IPS-20b (cell line): ENCODE results near the gene PTPMT1.
"Not testable (repeated sequence)": the region's sequence is repeated elsewhere in the genome, so short reads cannot be mapped to it uniquely, and the experiment has no call there.

Experiments
- H3K27ac ChIP-seq: one replicate; pipeline ENCODE4 v1.5.1; 2013; ENCODE audit warnings: low read length
- H3K27me3 ChIP-seq: 2 replicates; pipeline ENCODE4 v1.6.1; 2013; ENCODE audit warnings: mild to moderate bottlenecking, low read length, inconsistent platforms; ENCODE audit not compliant: insufficient read depth
- H3K36me3 ChIP-seq: 2 replicates; pipeline ENCODE4 v1.6.1; 2013; ENCODE audit warnings: low read depth, mild to moderate bottlenecking, inconsistent platforms, low read length, moderate library complexity; ENCODE audit not compliant: insufficient read depth
- H3K4me1 ChIP-seq: 2 replicates; pipeline ENCODE4 v1.6.1; 2013; ENCODE audit warnings: mild to moderate bottlenecking, control low read depth, inconsistent platforms, low read length, moderate library complexity; ENCODE audit not compliant: insufficient read depth
- H3K4me3 ChIP-seq: 2 replicates; pipeline ENCODE4 v1.5.1; 2013; ENCODE audit warnings: mild to moderate bottlenecking, low read length, inconsistent platforms
- H3K9ac ChIP-seq: 2 replicates; pipeline ENCODE4 v1.6.1; 2013; ENCODE audit warnings: low read depth, mild to moderate bottlenecking, inconsistent platforms, low read length, moderate library complexity
- H3K9me3 ChIP-seq: 2 replicates; pipeline ENCODE4 v1.6.1; 2013; ENCODE audit warnings: mild to moderate bottlenecking, low read depth, low read length, inconsistent platforms; ENCODE audit not compliant: insufficient read depth

The PTPMT1 gene

GRCh38 chr11:47531666-47532065 is 33.7 kb upstream of the PTPMT1 start:
- H3K36me3 ChIP-seq = peaks cover 10% of the 10 kb centered on the region; the same call in 1 of the 2 replicates
- H3K27me3 ChIP-seq = no peaks in the 10 kb centered on the region
- peaks cover 2% of the 10 kb centered on the region for H3K4me1 ChIP-seq
- no peaks in the 10 kb centered on the region for H3K9me3 ChIP-seq
- H3K9ac ChIP-seq = no peak overlapping the region
- no peak overlapping the region for H3K4me3 ChIP-seq
- H3K27ac ChIP-seq = no peak overlapping the region

GRCh38 chr11:47532597-47533213 is 32.7 kb upstream of the PTPMT1 start:
- Histone ChIP-seq H3K27ac (no peak overlapping the region), H3K9me3 (no peaks in the 10 kb centered on the region), H3K27me3 (no peaks in the 10 kb centered on the region), H3K4me3 (no peak overlapping the region), H3K4me1 (peaks cover 2% of the 10 kb centered on the region), H3K36me3 (peaks cover 10% of the 10 kb centered on the region; the same call in 1 of the 2 replicates), H3K9ac (no peak overlapping the region; the same call in 1 of the 2 replicates)

GRCh38 chr11:47533690-47534151 is 31.7 kb upstream of the PTPMT1 start:
- H3K9ac ChIP-seq = no peak overlapping the region
- H3K9me3 ChIP-seq = no peaks in the 10 kb centered on the region
- H3K27me3 ChIP-seq = no peaks in the 10 kb centered on the region
- no peak overlapping the region for H3K27ac ChIP-seq
- peaks cover 2% of the 10 kb centered on the region for H3K4me1 ChIP-seq
- H3K36me3 ChIP-seq = peaks cover 10% of the 10 kb centered on the region; the same call in 1 of the 2 replicates
- H3K4me3 ChIP-seq = no peak overlapping the region

- peaks cover 13% of the 10 kb centered on the region; the same call in 1 of the 2 replicates for H3K36me3 ChIP-seq
- no peak overlapping the region for H3K9ac ChIP-seq
- no peak overlapping the region for H3K27ac ChIP-seq
- H3K4me1 ChIP-seq = peaks cover 9% of the 10 kb centered on the region
- H3K27me3 ChIP-seq = no peaks in the 10 kb centered on the region
- no peaks in the 10 kb centered on the region for H3K9me3 ChIP-seq
- H3K4me3 ChIP-seq = no peak overlapping the region
Measured at GRCh38 chr11:47534704-47535251, 30.6 kb upstream of the PTPMT1 start.

- Histone ChIP-seq H3K36me3 (peaks cover 12% of the 10 kb centered on the region; the same call in 1 of the 2 replicates), H3K27ac (no peak overlapping the region), H3K4me3 (no peak overlapping the region), H3K9me3 (no peaks in the 10 kb centered on the region), H3K4me1 (peaks cover 14% of the 10 kb centered on the region), H3K9ac (no peak overlapping the region), H3K27me3 (no peaks in the 10 kb centered on the region)
Measured at GRCh38 chr11:47536915-47537314, 28.5 kb upstream of the PTPMT1 start.

GRCh38 chr11:47538741-47539565 is 26.4 kb upstream of the PTPMT1 start:
- Histone ChIP-seq H3K4me3 (no peak overlapping the region), H3K9ac (0 out of 2 replicates have a peak overlapping the region, but pooled peaks have one; percentile 45), H3K9me3 (no peaks in the 10 kb centered on the region), H3K4me1 (peaks cover 12% of the 10 kb centered on the region), H3K27ac (no peak overlapping the region), H3K27me3 (no peaks in the 10 kb centered on the region), H3K36me3 (peaks cover 12% of the 10 kb centered on the region; the same call in 1 of the 2 replicates)

GRCh38 chr11:47539681-47540039 is 25.7 kb upstream of the PTPMT1 start:
- peaks cover 12% of the 10 kb centered on the region for H3K4me1 ChIP-seq
- no peak overlapping the region for H3K4me3 ChIP-seq
- 0 out of 2 replicates have a peak overlapping the region, but pooled peaks have one; percentile 45 for H3K9ac ChIP-seq
- no peaks in the 10 kb centered on the region for H3K9me3 ChIP-seq
- H3K36me3 ChIP-seq = peaks cover 12% of the 10 kb centered on the region; the same call in 1 of the 2 replicates
- no peaks in the 10 kb centered on the region for H3K27me3 ChIP-seq
- H3K27ac ChIP-seq = no peak overlapping the region

GRCh38 chr11:47541070-47541469 is 24.3 kb upstream of the PTPMT1 start:
- Histone ChIP-seq H3K36me3 (peaks cover 10% of the 10 kb centered on the region; the same call in 1 of the 2 replicates), H3K27me3 (no peaks in the 10 kb centered on the region), H3K27ac (no peak overlapping the region), H3K4me1 (peaks cover 12% of the 10 kb centered on the region), H3K9ac (no peak overlapping the region), H3K9me3 (no peaks in the 10 kb centered on the region), H3K4me3 (no peak overlapping the region)

GRCh38 chr11:47545298-47545697 is 20.1 kb upstream of the PTPMT1 start:
- H3K9me3 ChIP-seq = no peaks in the 10 kb centered on the region
- H3K4me1 ChIP-seq = 0 out of 2 replicates have a peak, but pooled peaks cover under 1% of the 10 kb centered on the region
- H3K27ac ChIP-seq = no peak overlapping the region
- no peaks in the 10 kb centered on the region for H3K27me3 ChIP-seq
- peaks cover 18% of the 10 kb centered on the region; the same call in 1 of the 2 replicates for H3K36me3 ChIP-seq
- H3K9ac ChIP-seq = no peak overlapping the region
- no peak overlapping the region for H3K4me3 ChIP-seq

GRCh38 chr11:47546274-47546673 is 19.1 kb upstream of the PTPMT1 start:
- H3K27me3 ChIP-seq, H3K27ac ChIP-seq, H3K9ac ChIP-seq, H3K4me3 ChIP-seq, H3K9me3 ChIP-seq, H3K4me1 ChIP-seq: not testable (repeated sequence)
- peaks cover 25% of the 10 kb centered on the region; the same call in 1 of the 2 replicates for H3K36me3 ChIP-seq

- Histone ChIP-seq H3K27ac (no peak overlapping the region), H3K4me3 (peak overlapping the region; percentile 84), H3K4me1 (peaks cover 13% of the 10 kb centered on the region), H3K36me3 (peaks cover 25% of the 10 kb centered on the region; the same call in 1 of the 2 replicates), H3K9me3 (no peaks in the 10 kb centered on the region), H3K27me3 (no peaks in the 10 kb centered on the region), H3K9ac (no peak overlapping the region)
Measured at GRCh38 chr11:47550288-47551047, 14.9 kb upstream of the PTPMT1 start.
